ENCODE measurements around the gene KRTAP10-6. TPM values are rescaled to one million over a fixed set of nuclear protein-coding genes. Genes with fewer than 3 reads are reported as not detected.
"Not testable (repeated sequence)": the region's sequence is repeated elsewhere in the genome, so short reads cannot be mapped to it uniquely, and the experiment has no call there.

Gene KRTAP10-6
- total and polyA plus RNA-seq, 3 experiments from 2014 or later, result not detected

- Mint-ChIP-seq H3K27me3 (peaks cover 4 to 5% of the 10 kb centered on the region in 2 donors), H3K9me3 (peaks cover 0 to 9% (median 4%) of the 10 kb centered on the region in 5 donors), H3K36me3 (peaks cover 0 to 8% (median 2%) of the 10 kb centered on the region in 3 donors), H3K4me3 (no peak overlapping the region), H3K4me1 (peaks cover 2 to 12% (median 5%) of the 10 kb centered on the region in 3 donors), H3K27ac (peak overlapping the region in 1 of 8 donors; percentile 8)
- Histone ChIP-seq H3K9me3 (ENCODE audit: low read length) (no peaks in the 10 kb centered on the region), H3K27ac (ENCODE audit: low read depth, low read length) (peak overlapping the region; percentile 73), H3K36me3 (ENCODE audit: insufficient read depth, low read length) (no peaks in the 10 kb centered on the region), H3K27me3 (ENCODE audit: insufficient read depth, low read length, poor library complexity, severe bottlenecking) (no peaks in the 10 kb centered on the region), H3K4me1 (ENCODE audit: insufficient read depth, low read length) (no peaks in the 10 kb centered on the region), H3K4me3 (ENCODE audit: low read length) (no peak overlapping the region)
- no peak for DNase-seq
- CTCF ChIA-PET, result no interaction called here
- POLR2A ChIA-PET, result no interaction called here
Measured at GRCh38 chr21:44594406-44594916, 2.2 kb upstream of the KRTAP10-6 start.

- ChIA-PET POLR2A (no interaction called here), CTCF (no interaction called here)
- Mint-ChIP-seq H3K27ac (peak overlapping the region in 3 of 8 donors; percentile 38 to 60 (median 52)), H3K4me1 (peaks cover 2 to 12% (median 5%) of the 10 kb centered on the region in 3 donors), H3K36me3 (peaks cover 0 to 7% (median 2%) of the 10 kb centered on the region in 3 donors), H3K4me3 (no peak overlapping the region), H3K9me3 (peaks cover 0 to 8% (median 2%) of the 10 kb centered on the region in 5 donors), H3K27me3 (peaks cover 4 to 9% of the 10 kb centered on the region in 2 donors)
- Histone ChIP-seq H3K4me1 (ENCODE audit: insufficient read depth, low read length) (no peaks in the 10 kb centered on the region), H3K36me3 (ENCODE audit: insufficient read depth, low read length) (no peaks in the 10 kb centered on the region), H3K27ac (ENCODE audit: low read depth, low read length) (peak overlapping the region; percentile 73), H3K27me3 (ENCODE audit: insufficient read depth, low read length, poor library complexity, severe bottlenecking) (no peaks in the 10 kb centered on the region), H3K9me3 (ENCODE audit: low read length) (no peaks in the 10 kb centered on the region), H3K4me3 (ENCODE audit: low read length) (no peak overlapping the region)
- DNase-seq, result no peak
Measured at GRCh38 chr21:44593598-44594405, 1.5 kb upstream of the KRTAP10-6 start.

- H3K4me1 Mint-ChIP-seq, result peaks cover 2 to 12% (median 5%) of the 10 kb centered on the region in 3 donors
- H3K9me3 ChIP-seq (ENCODE audit: low read length); POLR2A ChIA-PET; DNase-seq; CTCF ChIA-PET; H3K4me3 ChIP-seq (ENCODE audit: low read length); H3K4me3 Mint-ChIP-seq; H3K27ac Mint-ChIP-seq; H3K4me1 ChIP-seq (ENCODE audit: insufficient read depth, low read length); H3K27ac ChIP-seq (ENCODE audit: low read depth, low read length); H3K36me3 Mint-ChIP-seq; H3K27me3 ChIP-seq (ENCODE audit: insufficient read depth, low read length, poor library complexity, severe bottlenecking); H3K9me3 Mint-ChIP-seq; H3K36me3 ChIP-seq (ENCODE audit: insufficient read depth, low read length): not testable (repeated sequence)
- peaks cover 1 to 19% of the 10 kb centered on the region in 2 donors for H3K27me3 Mint-ChIP-seq
Measured at GRCh38 chr21:44591801-44592130, 539 bp downstream of the KRTAP10-6 start.

- H3K9me3 ChIP-seq (ENCODE audit: low read length); CTCF ChIA-PET; POLR2A ChIA-PET; H3K36me3 ChIP-seq (ENCODE audit: insufficient read depth, low read length); H3K36me3 Mint-ChIP-seq; H3K27ac ChIP-seq (ENCODE audit: low read depth, low read length); H3K27me3 ChIP-seq (ENCODE audit: insufficient read depth, low read length, poor library complexity, severe bottlenecking); H3K4me3 ChIP-seq (ENCODE audit: low read length); DNase-seq; H3K9me3 Mint-ChIP-seq; H3K4me3 Mint-ChIP-seq; H3K4me1 ChIP-seq (ENCODE audit: insufficient read depth, low read length): not testable (repeated sequence)
- Mint-ChIP-seq H3K27ac (peak overlapping the region in 1 of 8 donors; percentile 83), H3K4me1 (peaks cover 2 to 12% (median 5%) of the 10 kb centered on the region in 3 donors), H3K27me3 (peaks cover 1 to 25% of the 10 kb centered on the region in 2 donors)
Measured at GRCh38 chr21:44590897-44591800, 1.2 kb downstream of the KRTAP10-6 start.

- Histone ChIP-seq H3K4me3 (ENCODE audit: low read length) (no peak overlapping the region), H3K27me3 (ENCODE audit: insufficient read depth, low read length, poor library complexity, severe bottlenecking) (no peaks in the 10 kb centered on the region), H3K36me3 (ENCODE audit: insufficient read depth, low read length) (no peaks in the 10 kb centered on the region), H3K27ac (ENCODE audit: low read depth, low read length) (no peak overlapping the region), H3K4me1 (ENCODE audit: insufficient read depth, low read length) (no peaks in the 10 kb centered on the region), H3K9me3 (ENCODE audit: low read length) (no peaks in the 10 kb centered on the region)
- DNase-seq, result no peak
- peaks cover 2 to 11% (median 3%) of the 10 kb centered on the region in 3 donors for H3K4me1 Mint-ChIP-seq
- peaks cover 1 to 32% of the 10 kb centered on the region in 2 donors for H3K27me3 Mint-ChIP-seq
- no peaks in the 10 kb centered on the region for H3K9me3 Mint-ChIP-seq
- no peak overlapping the region for H3K27ac Mint-ChIP-seq
- peaks cover 0 to 7% (median 2%) of the 10 kb centered on the region in 3 donors for H3K36me3 Mint-ChIP-seq
- H3K4me3 Mint-ChIP-seq, result no peak overlapping the region
- ChIA-PET POLR2A (no interaction called here), CTCF (no interaction called here)
Measured at GRCh38 chr21:44590311-44590721, 2.0 kb downstream of the KRTAP10-6 start.

- Mint-ChIP-seq H3K36me3 (peaks cover 0 to 8% (median 0%) of the 10 kb centered on the region in 3 donors), H3K4me1 (peaks cover 0 to 8% (median 0%) of the 10 kb centered on the region in 3 donors), H3K27ac (no peak overlapping the region), H3K27me3 (peaks cover 5 to 36% of the 10 kb centered on the region in 2 donors), H3K9me3 (no peaks in the 10 kb centered on the region), H3K4me3 (no peak overlapping the region)
- H3K4me1 ChIP-seq (ENCODE audit: insufficient read depth, low read length), result no peaks in the 10 kb centered on the region
- H3K9me3 ChIP-seq (ENCODE audit: low read length), result no peaks in the 10 kb centered on the region
- H3K4me3 ChIP-seq (ENCODE audit: low read length), result no peak overlapping the region
- H3K36me3 ChIP-seq (ENCODE audit: insufficient read depth, low read length), result no peaks in the 10 kb centered on the region
- CTCF ChIA-PET, result no interaction called here
- H3K27ac ChIP-seq (ENCODE audit: low read depth, low read length), result no peak overlapping the region
- DNase-seq, result no peak
- no peaks in the 10 kb centered on the region for H3K27me3 ChIP-seq (ENCODE audit: insufficient read depth, low read length, poor library complexity, severe bottlenecking)
- POLR2A ChIA-PET, result no interaction called here
Measured at GRCh38 chr21:44589586-44590305, 2.6 kb downstream of the KRTAP10-6 start.

GRCh38 chr21:44589094-44589493 is 3.2 kb downstream of the KRTAP10-6 start:
- H3K27me3 Mint-ChIP-seq, result peaks cover 5 to 41% of the 10 kb centered on the region in 2 donors
- ChIA-PET CTCF (no interaction called here), POLR2A (no interaction called here)
- peaks cover 0 to 1% (median 0%) of the 10 kb centered on the region in 5 donors for H3K9me3 Mint-ChIP-seq
- Histone ChIP-seq H3K27ac (ENCODE audit: low read depth, low read length) (no peak overlapping the region), H3K4me1 (ENCODE audit: insufficient read depth, low read length) (no peaks in the 10 kb centered on the region), H3K27me3 (ENCODE audit: insufficient read depth, low read length, poor library complexity, severe bottlenecking) (no peaks in the 10 kb centered on the region), H3K36me3 (ENCODE audit: insufficient read depth, low read length) (no peaks in the 10 kb centered on the region), H3K9me3 (ENCODE audit: low read length) (no peaks in the 10 kb centered on the region), H3K4me3 (ENCODE audit: low read length) (no peak overlapping the region)
- H3K4me3 Mint-ChIP-seq, result no peak overlapping the region
- H3K36me3 Mint-ChIP-seq, result peaks cover 0 to 8% (median 0%) of the 10 kb centered on the region in 3 donors
- H3K4me1 Mint-ChIP-seq, result peaks cover 0 to 13% (median 1%) of the 10 kb centered on the region in 3 donors
- no peak overlapping the region for H3K27ac Mint-ChIP-seq
- no peak for DNase-seq
